Spinal cord (tissue), 10 donors: ENCODE measurements around the gene RFK. TPM values are rescaled to one million over a fixed set of nuclear protein-coding genes. Genes with fewer than 3 reads are reported as not detected.

Source experiments
- DNase-seq, 6 donors: peaks; one replicate each; pipeline versions ENCODE4 v3.0.0 to v3.0.0-alpha.2; 2013 to 2015; ENCODE audit warnings: low spot score in 6 of 6, low read depth in 4 of 6
- H3K27ac ChIP-seq: one replicate; pipeline ENCODE4 v1.5.1; 2013; ENCODE audit warnings: low read depth, low read length, control low read depth
- H3K27me3 ChIP-seq: one replicate; pipeline ENCODE4 v1.6.1; 2013; ENCODE audit warnings: low read length; ENCODE audit not compliant: control insufficient read depth, insufficient read depth
- H3K36me3 ChIP-seq: one replicate; pipeline ENCODE4 v1.6.1; 2013; ENCODE audit warnings: low read length; ENCODE audit not compliant: control insufficient read depth, insufficient read depth
- H3K4me1 ChIP-seq: one replicate; pipeline ENCODE4 v1.6.1; 2013; ENCODE audit warnings: low read length; ENCODE audit not compliant: control insufficient read depth, insufficient read depth
- H3K4me3 ChIP-seq: one replicate; pipeline ENCODE4 v1.5.1; 2013; ENCODE audit warnings: low read depth, low read length, control low read depth
- H3K9me3 ChIP-seq: one replicate; pipeline ENCODE4 v1.6.1; 2013; ENCODE audit warnings: low read length; ENCODE audit not compliant: control insufficient read depth, insufficient read depth
- WGBS: methylation state at CpG from one replicate; pipeline ENCODE4 v1.1.5; 2013; ENCODE audit warnings: missing lambda C conversion rate; ENCODE audit not compliant: insufficient coverage; 5-methylcytosine and 5-hydroxymethylcytosine counted together
- polyA plus RNA-seq, 2 donors: library from polyadenylated mRNA; unstranded; fragments of 120-200 nt; gene quantifications; one replicate each; pipeline ENCODE4 v1.2.1, GENCODE V29; 2013; ENCODE audit not compliant: insufficient read length in 2 of 2
- total RNA-seq, 2 donors: library from RNA; depleted of rRNA in 1 of 2; stranded (reverse); fragments of 120-200 nt in 1 of 2; fragments of >200 nt in 1 of 2; gene quantifications; one replicate each; pipeline versions ENCODE4 v1.2.3 to v1.2.4, GENCODE V29; 2013 to 2014
- donor health status: healthy.

RFK gene
- total and polyA plus RNA-seq, 4 donors, result 37.2 to 89.6 (median 65.8) TPM

DNA sequence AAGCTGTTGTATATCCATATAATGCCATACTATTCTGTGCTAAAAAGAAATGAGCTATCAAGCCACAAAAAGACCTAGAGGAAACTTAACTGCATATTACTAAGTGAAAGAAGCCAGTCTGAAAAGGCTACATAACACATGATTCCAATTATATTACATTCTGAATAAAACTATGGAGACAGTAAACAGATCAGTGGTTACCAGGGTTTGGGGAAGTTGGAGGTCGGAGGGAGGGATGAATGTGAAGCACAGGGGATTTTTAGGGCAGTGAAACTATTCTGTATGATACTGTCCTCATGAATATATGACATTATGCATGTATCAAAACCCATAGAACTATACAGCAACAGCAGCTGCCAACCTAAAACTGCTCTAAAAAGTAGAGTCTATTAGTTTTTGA, 5.6 kb upstream of the RFK start:
- no peak overlapping the region for H3K4me3 ChIP-seq
- H3K36me3 ChIP-seq, result no peaks in the 10 kb centered on the region
- no CpG with 5 or more reads among the region's 1 CpG for WGBS
- DNase-seq, result no peak
- no peaks in the 10 kb centered on the region for H3K9me3 ChIP-seq
- H3K4me1 ChIP-seq, result peaks cover 3% of the 10 kb centered on the region
- no peaks in the 10 kb centered on the region for H3K27me3 ChIP-seq
- H3K27ac ChIP-seq, result no peak overlapping the region

- DNase-seq, result no peak
- Histone ChIP-seq H3K4me1 (peaks cover 12% of the 10 kb centered on the region), H3K4me3 (no peak overlapping the region), H3K36me3 (no peaks in the 10 kb centered on the region), H3K27me3 (no peaks in the 10 kb centered on the region), H3K27ac (no peak overlapping the region), H3K9me3 (no peaks in the 10 kb centered on the region)
- WGBS, result 98% methylated on average over 13 of the region's 13 CpGs
These were observed 2.4 kb upstream of the RFK start for GRCh38 chr9:76396597-76396996.

GRCh38 chr9:76396144-76396543, 1.9 kb upstream of the RFK start:
- H3K27ac ChIP-seq, result no peak overlapping the region
- no peak overlapping the region for H3K4me3 ChIP-seq
- H3K27me3 ChIP-seq, result no peaks in the 10 kb centered on the region

GRCh38 chr9:76395381-76395780, 1.2 kb upstream of the RFK start:
- H3K9me3 ChIP-seq, result no peaks in the 10 kb centered on the region
- peak overlapping the region; percentile 97 for H3K27ac ChIP-seq
- DNase-seq, result peak in 1 of 6 donors; percentile 7
- WGBS, result 100% methylated on average over 1 of the region's 10 CpGs
- H3K36me3 ChIP-seq, result no peaks in the 10 kb centered on the region
- no peaks in the 10 kb centered on the region for H3K27me3 ChIP-seq
- peak overlapping the region; percentile 75 for H3K4me3 ChIP-seq
- peaks cover 12% of the 10 kb centered on the region for H3K4me1 ChIP-seq

More at GRCh38 chr9:76396144-76396543, 1.9 kb upstream of the RFK start:
- peaks cover 12% of the 10 kb centered on the region for H3K4me1 ChIP-seq
- H3K9me3 ChIP-seq, result no peaks in the 10 kb centered on the region
- no peaks in the 10 kb centered on the region for H3K36me3 ChIP-seq
- DNase-seq, result no peak
- 93% methylated on average over 3 of the region's 6 CpGs for WGBS

DNA sequence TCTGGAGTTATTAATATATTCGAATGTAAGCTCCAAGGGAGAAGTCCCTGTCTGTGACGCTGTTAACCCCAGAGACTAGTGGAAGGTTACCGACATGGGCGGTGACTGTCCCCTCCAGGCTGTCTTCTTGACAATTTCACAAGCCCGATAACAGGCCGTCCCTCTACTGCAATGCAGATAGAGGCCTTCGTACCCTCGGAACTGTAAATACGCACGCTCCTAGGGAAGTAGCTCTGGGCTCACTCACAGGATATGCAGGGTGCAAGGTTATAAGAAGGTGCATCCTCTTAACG, 680 bp upstream of the RFK start:
- no peaks in the 10 kb centered on the region for H3K9me3 ChIP-seq
- no peaks in the 10 kb centered on the region for H3K36me3 ChIP-seq
- WGBS, result 0% methylated on average over 4 of the region's 11 CpGs
- peak overlapping the region; percentile 75 for H3K4me3 ChIP-seq
- no peaks in the 10 kb centered on the region for H3K27me3 ChIP-seq
- H3K27ac ChIP-seq, result peak overlapping the region; percentile 97
- H3K4me1 ChIP-seq, result peaks cover 12% of the 10 kb centered on the region
- peak in 1 of 6 donors; percentile 88 for DNase-seq

- Histone ChIP-seq H3K27ac (no peak overlapping the region), H3K36me3 (peaks cover 9% of the 10 kb centered on the region), H3K4me1 (peaks cover 12% of the 10 kb centered on the region), H3K4me3 (no peak overlapping the region), H3K27me3 (no peaks in the 10 kb centered on the region), H3K9me3 (no peaks in the 10 kb centered on the region)
- no peak for DNase-seq
- WGBS, result no CpG with 5 or more reads among the region's 1 CpG
These were observed 3.6 kb downstream of the RFK start for GRCh38 chr9:76390656-76391055.

DNA sequence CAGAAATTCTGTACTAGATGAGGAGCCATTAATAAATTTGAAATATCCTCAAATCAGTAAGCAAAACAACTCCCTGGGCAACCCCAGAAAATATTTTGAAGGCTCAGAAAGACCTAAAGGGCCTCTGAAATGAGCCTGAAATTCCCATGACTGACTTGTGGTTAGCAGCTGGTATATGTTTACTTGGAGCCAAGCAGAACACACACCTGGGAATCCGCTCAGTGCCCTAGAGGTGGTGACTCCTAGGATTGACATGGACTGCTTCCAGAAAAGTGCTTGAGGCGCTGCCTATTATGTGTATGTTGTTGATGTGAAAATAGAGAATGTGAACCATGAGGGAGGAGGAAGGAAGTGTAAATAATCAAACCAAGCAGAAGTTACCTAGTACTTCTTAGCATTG, 14.7 kb downstream of the RFK start:
- DNase-seq, result no peak
- WGBS, result 93% methylated on average over 2 of the region's 2 CpGs
- no peak overlapping the region for H3K4me3 ChIP-seq
- no peaks in the 10 kb centered on the region for H3K9me3 ChIP-seq
- no peaks in the 10 kb centered on the region for H3K4me1 ChIP-seq
- H3K36me3 ChIP-seq, result no peaks in the 10 kb centered on the region
- no peaks in the 10 kb centered on the region for H3K27me3 ChIP-seq
- no peak overlapping the region for H3K27ac ChIP-seq

GRCh38 chr9:76378367-76379073, 15.7 kb downstream of the RFK start:
- WGBS, result 97% methylated on average over 4 of the region's 6 CpGs
- H3K4me3 ChIP-seq, result no peak overlapping the region
- no peak for DNase-seq
- H3K27ac ChIP-seq, result no peak overlapping the region
- H3K36me3 ChIP-seq, result no peaks in the 10 kb centered on the region
- H3K27me3 ChIP-seq, result no peaks in the 10 kb centered on the region
- no peaks in the 10 kb centered on the region for H3K4me1 ChIP-seq
- no peaks in the 10 kb centered on the region for H3K9me3 ChIP-seq

DNA sequence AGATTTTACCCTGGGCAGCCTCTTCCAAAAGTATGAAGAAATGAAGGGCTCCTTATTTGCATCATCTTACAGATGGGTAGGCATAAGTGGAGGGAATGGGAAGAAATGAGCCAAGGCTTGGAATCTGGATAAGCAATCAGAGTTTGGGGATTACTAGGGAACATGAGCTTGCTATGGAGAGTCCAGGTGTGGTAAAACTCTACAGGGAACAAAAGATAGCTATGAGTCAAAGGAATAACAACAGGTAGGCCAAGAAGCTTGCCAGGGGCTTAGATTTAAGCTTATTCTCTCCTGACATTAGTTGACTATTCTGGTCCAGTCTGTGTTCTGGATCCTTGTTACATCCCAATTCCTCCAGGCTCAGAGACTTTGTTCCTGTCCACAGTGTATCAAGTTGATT, 16.4 kb downstream of the RFK start:
- no peak for DNase-seq
- Histone ChIP-seq H3K36me3 (no peaks in the 10 kb centered on the region), H3K27ac (no peak overlapping the region), H3K4me1 (no peaks in the 10 kb centered on the region), H3K4me3 (no peak overlapping the region), H3K27me3 (no peaks in the 10 kb centered on the region), H3K9me3 (no peaks in the 10 kb centered on the region)

DNA sequence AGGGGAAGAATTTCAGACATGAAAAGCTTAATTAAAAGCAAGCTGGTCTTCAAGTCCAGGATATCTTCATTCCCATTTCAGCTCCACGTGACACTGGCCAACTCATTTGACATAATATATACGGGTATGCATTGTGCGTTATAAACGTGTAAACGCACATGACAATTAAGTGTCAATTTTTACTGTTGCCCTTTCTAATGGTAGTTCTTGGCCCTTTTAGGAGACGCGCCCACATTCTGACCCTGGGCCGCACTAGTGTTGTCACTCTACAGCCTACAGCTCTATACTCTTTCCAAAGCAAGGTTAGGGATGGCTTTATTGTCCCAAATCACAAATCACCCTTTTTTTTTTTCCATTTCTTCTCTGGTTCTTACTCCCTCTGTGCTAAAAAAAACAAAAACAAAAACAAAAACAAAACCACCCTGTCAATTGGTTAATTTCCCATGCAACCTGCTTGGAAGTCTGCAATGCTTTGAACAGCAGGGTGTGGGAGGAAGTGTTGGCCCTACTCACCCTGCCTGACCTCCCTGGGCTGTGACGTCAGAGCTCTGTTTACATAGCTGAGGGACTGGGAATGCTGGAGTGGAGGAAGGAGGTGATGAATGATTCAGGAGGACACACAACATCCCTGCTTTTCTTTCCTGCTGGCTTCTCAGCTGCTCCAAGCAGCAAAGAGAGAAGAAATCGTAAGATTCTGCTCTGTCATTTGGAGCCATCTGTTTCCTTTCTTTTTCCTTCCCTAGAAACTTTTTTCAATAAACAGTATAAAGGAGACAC, 19.3 kb downstream of the RFK start:
- Histone ChIP-seq H3K4me1 (no peaks in the 10 kb centered on the region), H3K36me3 (no peaks in the 10 kb centered on the region), H3K9me3 (no peaks in the 10 kb centered on the region), H3K4me3 (no peak overlapping the region), H3K27me3 (no peaks in the 10 kb centered on the region), H3K27ac (no peak overlapping the region)
- peak in 1 of 6 donors; percentile 56 for DNase-seq
- WGBS, result 91% methylated on average over 9 of the region's 10 CpGs
